ENCODE measurements around the gene TRPV2. TPM values are rescaled to one million over a fixed set of nuclear protein-coding genes. Genes with fewer than 3 reads are reported as not detected.
"Not testable (repeated sequence)": the region's sequence is repeated elsewhere in the genome, so short reads cannot be mapped to it uniquely, and the experiment has no call there.

TRPV2 gene
- total and polyA plus RNA-seq, 9 donors, result 8.7 to 40.4 (median 13.0) TPM

- peak overlapping the region; percentile 66 to 74 for H3K27ac ChIP-seq
- intact Hi-C loops (cut with DNase I), result loop anchor here in 2 of 4 donors (5.0 to 10.0 kb wide), 2 partner anchors 49 to 54 kb away; partner anchors contain the start of gene UBB (in 1 of the 2)
- H3K36me3 ChIP-seq, result no peaks in the 10 kb centered on the region
- no peaks in the 10 kb centered on the region for H3K27me3 ChIP-seq
- H3K4me3 ChIP-seq, result peak overlapping the region; percentile 63
- no peaks in the 10 kb centered on the region for H3K9me3 ChIP-seq
- TF ChIP-seq POLR2A (IDR thresholded peaks at IDR 0.05) (peak; percentile 55), EP300 (IDR thresholded peaks at IDR 0.05) (no peak)
- TF ChIP-seq, protein P1, sequence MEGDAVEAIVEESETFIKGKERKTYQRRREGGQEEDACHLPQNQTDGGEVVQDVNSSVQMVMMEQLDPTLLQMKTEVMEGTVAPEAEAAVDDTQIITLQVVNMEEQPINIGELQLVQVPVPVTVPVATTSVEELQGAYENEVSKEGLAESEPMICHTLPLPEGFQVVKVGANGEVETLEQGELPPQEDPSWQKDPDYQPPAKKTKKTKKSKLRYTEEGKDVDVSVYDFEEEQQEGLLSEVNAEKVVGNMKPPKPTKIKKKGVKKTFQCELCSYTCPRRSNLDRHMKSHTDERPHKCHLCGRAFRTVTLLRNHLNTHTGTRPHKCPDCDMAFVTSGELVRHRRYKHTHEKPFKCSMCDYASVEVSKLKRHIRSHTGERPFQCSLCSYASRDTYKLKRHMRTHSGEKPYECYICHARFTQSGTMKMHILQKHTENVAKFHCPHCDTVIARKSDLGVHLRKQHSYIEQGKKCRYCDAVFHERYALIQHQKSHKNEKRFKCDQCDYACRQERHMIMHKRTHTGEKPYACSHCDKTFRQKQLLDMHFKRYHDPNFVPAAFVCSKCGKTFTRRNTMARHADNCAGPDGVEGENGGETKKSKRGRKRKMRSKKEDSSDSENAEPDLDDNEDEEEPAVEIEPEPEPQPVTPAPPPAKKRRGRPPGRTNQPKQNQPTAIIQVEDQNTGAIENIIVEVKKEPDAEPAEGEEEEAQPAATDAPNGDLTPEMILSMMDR (IDR thresholded peaks at IDR 0.05), result peak in 1 of 3 donors; percentile 9
- DNase-seq, result peak; percentile 95 to 97 (median 95)
- WGBS, 3 donors, result 0% methylated on average over 42 to 46 of the region's 46 CpGs
- peaks cover 14% of the 10 kb centered on the region for H3K4me1 ChIP-seq (ENCODE audit: insufficient read depth)
Observed at GRCh38 chr17:16438557-16439302, 23.4 kb downstream of the TRPV2 start.

GRCh38 chr17:16439303-16439791 lies 24.0 kb downstream of the TRPV2 start:
- no peaks in the 10 kb centered on the region for H3K27me3 ChIP-seq
- peak overlapping the region; percentile 63 for H3K4me3 ChIP-seq
- no peak for DNase-seq
- H3K27ac ChIP-seq, result peak overlapping the region; percentile 37 to 66
- H3K9me3 ChIP-seq, result no peaks in the 10 kb centered on the region
- intact Hi-C loops (cut with DNase I), result loop anchor here in 2 of 4 donors (5.0 to 10.0 kb wide), 2 partner anchors 48 to 55 kb away; partner anchors contain the start of gene UBB (in 1 of the 2)
- H3K36me3 ChIP-seq, result no peaks in the 10 kb centered on the region
- TF ChIP-seq, protein P1 (IDR thresholded peaks at IDR 0.05), result no peak
- TF ChIP-seq EP300 (IDR thresholded peaks at IDR 0.05) (no peak), POLR2A (IDR thresholded peaks at IDR 0.05) (no peak)
- H3K4me1 ChIP-seq (ENCODE audit: insufficient read depth), result peaks cover 15% of the 10 kb centered on the region
- WGBS, 3 donors, result 0 to 1% (median 0%) methylated on average over 24 to 25 of the region's 25 CpGs

DNA sequence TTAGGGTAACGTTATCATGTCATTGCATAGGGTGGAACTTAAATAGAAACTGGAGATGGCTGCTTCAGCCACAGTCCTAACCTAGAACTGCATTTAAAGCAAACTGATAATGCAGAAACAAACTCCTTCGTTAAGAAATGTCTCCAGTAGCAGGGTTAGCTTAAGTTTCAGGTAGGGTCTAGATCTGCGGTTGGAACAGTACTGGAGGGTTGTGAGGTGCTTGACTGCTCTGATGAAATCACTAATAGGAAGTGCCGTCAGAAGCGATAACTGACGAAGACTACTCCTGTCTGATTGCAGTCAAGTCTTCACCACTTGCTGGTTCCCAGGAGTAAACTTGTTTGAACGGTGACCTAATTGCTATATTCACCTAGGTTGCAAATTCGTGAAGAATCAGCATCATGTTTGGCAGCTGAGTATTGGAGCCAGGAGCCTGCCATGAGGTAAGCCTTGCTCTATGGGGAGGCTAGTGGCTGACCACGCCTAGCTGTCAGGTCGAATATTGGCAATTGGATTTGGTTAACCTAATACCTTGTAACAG lies 24.5 kb downstream of the TRPV2 start:
- no peaks in the 10 kb centered on the region for H3K27me3 ChIP-seq

DNA sequence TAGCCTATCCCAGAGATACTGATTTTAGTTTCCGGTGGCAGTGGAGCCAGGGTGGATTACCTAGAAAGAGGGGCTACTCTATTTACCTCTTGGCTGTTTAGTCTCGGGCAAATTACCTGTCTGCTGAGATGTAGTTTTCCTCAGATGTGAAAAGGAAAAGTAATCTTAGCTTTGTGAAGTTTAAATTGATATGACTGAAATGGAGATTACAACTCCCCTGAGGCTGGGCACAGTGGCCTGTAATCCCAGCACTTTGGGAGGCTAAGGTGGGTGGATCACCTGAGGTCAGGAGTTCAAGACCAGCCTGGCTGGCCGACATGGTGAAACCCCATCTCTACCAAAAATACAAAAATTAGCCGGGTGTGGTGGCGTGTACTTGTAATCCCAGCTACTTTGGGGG lies 25.0 kb downstream of the TRPV2 start:
- 52 to 55% (median 53%) methylated on average over 5 of the region's 5 CpGs for WGBS, 3 donors
- H3K9me3 ChIP-seq; H3K36me3 ChIP-seq; H3K27ac ChIP-seq; intact Hi-C loops (cut with DNase I); DNase-seq; H3K27me3 ChIP-seq: not testable (repeated sequence)
- peak overlapping the region; percentile 63 for H3K4me3 ChIP-seq
- peaks cover 17% of the 10 kb centered on the region for H3K4me1 ChIP-seq (ENCODE audit: insufficient read depth)

More for the DNA sequence above, 24.5 kb downstream of the TRPV2 start:
- Histone ChIP-seq H3K27ac (no peak overlapping the region), H3K36me3 (no peaks in the 10 kb centered on the region), H3K4me1 (ENCODE audit: insufficient read depth) (peaks cover 15% of the 10 kb centered on the region), H3K9me3 (no peaks in the 10 kb centered on the region), H3K4me3 (peak overlapping the region; percentile 63)
- no peak for TF ChIP-seq POLR2A (IDR thresholded peaks at IDR 0.05)
- DNase-seq, result no peak
- 6 to 11% (median 7%) methylated on average over 10 of the region's 10 CpGs for WGBS, 3 donors
- intact Hi-C loops (cut with DNase I), result loop anchor here in 2 of 4 donors (5.0 to 10.0 kb wide), 2 partner anchors 47 to 55 kb away; partner anchors contain the start of gene UBB (in 1 of the 2)

- no peaks in the 10 kb centered on the region for H3K9me3 ChIP-seq
- no peak for TF ChIP-seq EP300 (IDR thresholded peaks at IDR 0.05)
- no peak for TF ChIP-seq POLR2A (IDR thresholded peaks at IDR 0.05)
- TF ChIP-seq, protein P1 (IDR thresholded peaks at IDR 0.05), result no peak
- H3K36me3 ChIP-seq, result no peaks in the 10 kb centered on the region
- no peaks in the 10 kb centered on the region for H3K27me3 ChIP-seq
- H3K4me1 ChIP-seq (ENCODE audit: insufficient read depth), result peaks cover 18% of the 10 kb centered on the region
- 56 to 65% (median 56%) methylated on average over 3 of the region's 3 CpGs for WGBS, 3 donors
- H3K27ac ChIP-seq, result no peak overlapping the region
- H3K4me3 ChIP-seq, result no peak overlapping the region
- intact Hi-C loops (cut with DNase I), result no loop called here
- DNase-seq, result no peak
Observed at GRCh38 chr17:16440901-16441629, 25.7 kb downstream of the TRPV2 start.
